Esophagus squamous epithelium (tissue), 4 donors: Measurements from ENCODE around the gene TGFBR3.

Experiments used
- CTCF ChIP-seq, 6 experiments: fragments of 450-650 bp in 4 of 6; fragments of 200-600 bp in 2 of 6; sonication (generic) in 2 of 6; IDR thresholded peaks; one replicate each; pipeline ENCODE4 v1.5.1; 2016 to 2019; ENCODE audit warnings: antibody characterized with exemption in 6 of 6, mild to moderate bottlenecking in 4 of 6, moderate library complexity in 4 of 6
- POLR2A ChIP-seq, 4 donors: fragments of 450-650 bp; IDR thresholded peaks; one replicate each; pipeline ENCODE4 v1.6.1; 2017; ENCODE audit warnings: antibody characterized with exemption in 4 of 4, mild to moderate bottlenecking in 4 of 4, moderate library complexity in 3 of 4

DNA sequence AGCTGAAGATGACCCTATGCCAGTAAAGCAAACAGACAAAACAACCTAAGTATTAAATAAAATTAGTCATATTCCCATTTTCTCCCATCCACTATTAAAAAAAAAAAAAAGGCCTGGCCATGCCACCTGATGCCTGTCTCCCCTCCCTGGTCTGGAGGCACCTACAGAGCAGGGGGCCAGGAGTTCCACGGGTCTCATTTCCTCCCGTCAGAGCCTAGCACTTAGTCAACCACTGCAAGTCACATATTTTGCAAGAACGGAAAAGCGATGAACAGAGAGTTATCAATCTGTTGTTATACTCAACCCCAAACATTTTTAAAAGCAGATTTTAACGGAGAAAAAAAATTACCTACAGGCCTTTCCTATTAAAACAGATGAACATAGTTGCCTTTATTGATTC is 59.3 kb downstream of the TGFBR3 start:
- no peak for TF ChIP-seq POLR2A (IDR thresholded peaks at IDR 0.05)
- no peak for TF ChIP-seq CTCF (IDR thresholded peaks at IDR 0.05)
